ENCODE data around the gene DRAP1.
"Not testable (repeated sequence)": the region's sequence is repeated elsewhere in the genome, so short reads cannot be mapped to it uniquely, and the experiment has no call there.

Gene DRAP1

GRCh38 chr11:65886826-65887722 lies 32.2 kb upstream of the DRAP1 start:
- DNase-seq (ENCODE audit: low spot score) = no peak

DNA sequence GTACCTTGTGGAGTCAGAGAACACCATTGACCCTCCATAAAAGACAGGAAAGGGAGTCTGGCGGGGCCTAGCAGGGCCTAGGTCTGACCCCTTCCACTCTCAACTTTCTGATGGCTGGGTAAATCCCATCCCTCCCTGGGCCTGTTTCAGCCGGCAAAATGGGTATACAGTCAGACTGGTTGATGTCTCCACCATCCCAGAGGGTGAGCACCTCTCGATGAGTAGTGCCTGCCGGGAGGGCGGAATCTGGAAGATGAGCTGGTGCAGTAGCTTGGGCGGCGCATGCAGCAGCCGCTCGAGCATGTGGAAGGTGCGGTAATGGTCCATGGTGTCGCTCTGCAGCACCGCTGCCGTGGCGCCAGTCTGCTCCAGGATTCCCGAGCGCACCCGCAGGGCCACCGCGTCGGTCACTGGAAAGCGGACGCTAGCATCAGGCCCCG lies 31.5 kb upstream of the DRAP1 start:
- DNase-seq (ENCODE audit: low spot score) = no peak

DNA sequence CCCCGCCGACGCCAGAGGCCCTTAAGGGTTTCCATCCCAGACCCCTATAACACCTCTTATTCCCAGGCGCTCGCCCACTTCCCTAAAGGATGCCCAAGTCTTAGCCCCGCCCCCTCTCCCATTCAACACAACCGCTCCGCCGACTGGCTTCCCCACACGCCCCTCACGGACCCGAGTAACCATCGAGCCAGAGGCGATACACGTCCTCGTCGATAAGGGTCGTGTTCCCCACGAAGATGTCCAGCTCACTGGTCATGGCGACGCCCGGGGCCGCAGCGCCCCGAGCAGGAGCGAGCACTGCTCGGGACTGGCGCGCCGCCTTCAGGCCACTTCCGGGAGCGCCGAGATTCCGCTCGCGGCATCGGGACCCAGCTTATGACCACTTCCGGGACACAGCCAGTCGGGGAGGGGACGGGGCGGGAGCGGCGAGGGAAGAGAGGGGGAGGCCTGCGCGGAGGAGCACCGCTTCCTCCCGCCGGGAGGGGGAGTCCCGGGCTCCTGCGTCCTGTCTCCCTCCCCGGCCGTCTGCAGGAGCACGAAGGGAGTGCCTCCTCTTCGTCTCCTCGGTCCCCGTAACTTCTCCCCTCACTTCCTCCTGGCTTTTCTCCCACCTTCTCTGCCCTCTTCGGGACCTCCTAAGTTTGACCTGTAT lies 30.9 kb upstream of the DRAP1 start, which contains the start of gene FIBP:
Gene FIBP, minus strand, starts transcription at position 309 of the 652 bp plus-strand sequence. Its CDS starts 53 bp downstream, at position 256.
- peak; percentile 98 for DNase-seq (ENCODE audit: low spot score)

DNA sequence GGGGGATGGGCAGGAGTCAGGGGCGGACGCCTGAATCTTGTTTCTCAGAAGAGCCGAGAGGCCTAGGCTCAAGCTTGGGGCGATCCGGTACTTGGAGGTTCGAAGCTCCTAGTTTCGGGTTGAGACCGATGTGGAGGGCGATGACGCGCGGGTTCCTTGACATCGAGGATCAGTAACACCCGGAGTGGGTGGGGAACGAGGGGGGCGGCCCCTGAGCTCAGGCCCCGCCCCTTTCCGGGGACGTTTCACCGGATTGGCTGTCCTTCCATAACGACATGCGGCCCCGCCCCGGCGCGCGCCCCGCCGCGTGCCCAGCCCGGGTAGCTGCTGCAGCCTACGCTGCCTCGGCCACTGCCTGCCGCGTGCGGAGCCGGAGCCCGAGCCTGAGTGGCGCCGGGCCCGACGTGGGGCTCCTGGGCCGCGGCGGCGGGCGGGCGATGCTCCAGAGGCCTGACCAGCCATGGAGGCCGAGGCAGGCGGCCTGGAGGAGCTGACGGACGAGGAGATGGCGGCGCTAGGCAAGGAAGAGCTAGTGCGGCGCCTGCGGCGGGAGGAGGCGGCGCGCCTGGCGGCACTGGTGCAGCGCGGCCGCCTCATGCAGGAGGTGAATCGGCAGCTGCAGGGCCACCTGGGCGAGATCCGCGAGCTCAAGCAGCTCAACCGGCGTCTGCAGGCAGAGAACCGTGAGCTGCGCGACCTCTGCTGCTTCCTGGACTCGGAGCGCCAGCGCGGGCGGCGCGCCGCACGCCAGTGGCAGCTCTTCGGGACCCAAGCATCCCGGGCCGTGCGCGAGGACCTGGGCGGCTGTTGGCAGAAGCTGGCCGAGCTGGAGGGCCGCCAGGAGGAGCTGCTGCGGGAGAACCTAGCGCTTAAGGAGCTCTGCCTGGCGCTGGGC lies 28.7 kb upstream of the DRAP1 start, which contains the start of gene CCDC85B:
Gene CCDC85B, plus strand, starts transcription at position 350 of the 895 bp plus-strand sequence. Its CDS starts 111 bp downstream, at position 461.
- DNase-seq (ENCODE audit: low spot score) = peak; percentile 96

- no peak for DNase-seq (ENCODE audit: low spot score)
These were observed 27.7 kb upstream of the DRAP1 start for GRCh38 chr11:65891219-65892136.

GRCh38 chr11:65892137-65892540 lies 27.1 kb upstream of the DRAP1 start:
- DNase-seq (ENCODE audit: low spot score) = not testable (repeated sequence)

DNA sequence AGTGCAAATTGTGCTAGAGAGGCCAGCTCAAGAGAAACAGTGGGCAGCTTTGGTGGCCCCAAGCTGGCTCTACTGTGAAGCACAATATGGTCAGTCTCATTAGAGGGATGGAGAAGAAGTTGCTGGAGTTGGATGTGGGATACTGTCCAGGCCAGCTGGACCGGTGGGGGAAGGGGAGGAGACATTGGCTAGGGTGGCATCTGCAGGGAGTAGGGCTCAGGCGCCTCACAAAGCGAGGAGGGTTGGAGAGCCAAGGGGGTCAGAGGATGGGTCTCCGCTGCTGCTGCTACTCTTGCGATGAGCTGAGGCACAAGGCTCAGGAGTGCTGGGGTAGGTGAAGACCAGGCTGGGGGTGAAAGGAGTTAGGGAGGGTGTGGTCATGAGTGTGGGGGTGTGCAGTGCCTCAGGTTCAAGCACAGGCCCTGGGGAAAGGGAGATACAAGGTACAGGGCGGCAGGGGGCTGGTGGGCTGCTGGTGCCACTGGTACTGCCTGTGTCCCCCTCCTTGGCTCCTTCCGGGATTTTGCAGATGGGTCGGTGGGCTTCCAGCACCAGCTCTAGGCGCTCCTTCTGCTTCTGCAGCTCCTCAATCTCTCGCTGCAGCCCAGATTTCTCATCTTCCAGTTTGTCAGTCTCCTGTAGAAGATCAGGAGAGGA lies 26.4 kb upstream of the DRAP1 start:
- no peak for DNase-seq (ENCODE audit: low spot score)

- DNase-seq (ENCODE audit: low spot score) = no peak
These were observed 25.1 kb upstream of the DRAP1 start for GRCh38 chr11:65894034-65894591.

DNA sequence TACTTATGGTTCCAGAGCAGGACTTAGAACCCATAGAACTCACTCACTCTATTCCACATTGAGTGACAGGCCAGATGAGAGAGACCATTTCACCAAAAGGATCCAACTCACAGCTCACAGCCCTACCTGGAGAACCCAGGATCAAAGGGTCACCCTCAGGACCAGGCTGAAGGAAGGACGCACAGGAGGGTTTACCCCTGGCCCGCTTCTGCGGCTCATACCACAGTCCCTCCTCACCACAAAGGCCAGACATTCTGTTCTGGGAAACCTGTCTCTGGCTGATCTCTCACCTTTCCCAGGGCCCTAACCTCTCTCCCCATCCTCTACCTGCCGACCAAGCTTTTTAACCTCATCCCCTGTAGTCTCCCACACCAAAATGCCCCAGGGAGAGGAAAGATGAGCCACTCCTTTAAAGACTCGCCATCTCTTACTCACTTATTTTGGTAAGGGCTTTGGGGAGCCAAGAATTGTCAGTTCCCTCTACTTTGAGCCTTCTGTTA lies 23.7 kb upstream of the DRAP1 start:
- no peak for DNase-seq (ENCODE audit: low spot score)

GRCh38 chr11:65896034-65896999 lies 22.9 kb upstream of the DRAP1 start:
- DNase-seq (ENCODE audit: low spot score) = no peak

DNA sequence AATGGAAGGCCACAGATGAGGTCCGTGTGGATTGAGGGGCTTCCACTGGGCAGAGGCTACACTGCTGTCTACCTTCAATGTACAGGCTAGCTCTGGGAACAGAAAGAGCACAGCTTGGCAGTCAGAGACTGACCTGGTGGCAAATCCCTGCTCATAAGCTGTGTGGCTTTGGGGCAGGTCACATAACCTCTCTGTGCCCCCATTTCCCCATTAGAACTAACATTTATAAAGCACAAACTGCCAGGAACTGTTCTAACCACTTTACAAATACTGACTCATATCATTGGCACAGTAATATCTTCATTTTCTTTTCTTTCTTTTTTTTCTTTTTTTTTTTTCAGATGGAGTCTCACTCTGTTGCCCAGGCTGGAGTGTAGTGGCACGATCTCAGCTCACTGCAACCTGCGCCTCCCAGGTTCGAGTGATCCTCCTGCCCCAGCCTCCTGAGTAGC lies 22.2 kb upstream of the DRAP1 start:
- DNase-seq (ENCODE audit: low spot score) = no peak

DNA sequence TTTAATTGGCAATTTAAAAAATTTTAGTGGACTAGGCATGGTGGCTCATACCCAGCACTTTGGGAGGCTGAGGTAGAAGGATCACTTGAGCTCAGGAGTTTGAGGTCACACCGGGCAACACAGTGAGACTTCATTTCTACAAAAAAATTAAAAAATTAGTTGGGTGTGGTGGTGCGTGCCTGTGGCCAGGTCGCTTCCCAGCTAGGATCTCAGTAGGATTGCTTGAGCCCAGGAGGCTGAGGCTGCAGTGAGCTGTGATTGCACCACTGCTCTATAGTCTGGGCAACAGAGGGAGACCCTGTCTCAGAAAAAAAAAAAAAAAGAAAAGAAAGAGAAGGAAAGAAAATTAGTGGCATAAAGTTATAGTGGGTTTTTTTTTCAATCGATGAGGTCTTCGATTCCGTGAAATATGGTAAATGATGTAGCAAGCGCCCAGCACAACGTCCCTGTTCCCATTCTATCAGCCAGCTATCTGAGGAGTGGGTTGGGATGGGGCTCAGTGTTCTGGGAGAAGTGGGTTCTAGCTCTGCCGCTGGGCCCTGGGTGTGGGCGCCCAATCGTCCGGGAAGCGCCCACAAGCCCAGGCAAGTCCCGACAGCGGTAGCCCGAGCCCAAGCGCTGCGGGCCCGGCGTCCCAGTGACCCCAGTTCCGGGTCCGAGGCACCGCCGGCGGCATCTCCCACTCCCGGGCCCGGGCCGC lies 20.4 kb upstream of the DRAP1 start:
- DNase-seq (ENCODE audit: low spot score) = no peak

- DNase-seq (ENCODE audit: low spot score) = peak; percentile 88
These were observed 19.7 kb upstream of the DRAP1 start for GRCh38 chr11:65899356-65900124.

DNA sequence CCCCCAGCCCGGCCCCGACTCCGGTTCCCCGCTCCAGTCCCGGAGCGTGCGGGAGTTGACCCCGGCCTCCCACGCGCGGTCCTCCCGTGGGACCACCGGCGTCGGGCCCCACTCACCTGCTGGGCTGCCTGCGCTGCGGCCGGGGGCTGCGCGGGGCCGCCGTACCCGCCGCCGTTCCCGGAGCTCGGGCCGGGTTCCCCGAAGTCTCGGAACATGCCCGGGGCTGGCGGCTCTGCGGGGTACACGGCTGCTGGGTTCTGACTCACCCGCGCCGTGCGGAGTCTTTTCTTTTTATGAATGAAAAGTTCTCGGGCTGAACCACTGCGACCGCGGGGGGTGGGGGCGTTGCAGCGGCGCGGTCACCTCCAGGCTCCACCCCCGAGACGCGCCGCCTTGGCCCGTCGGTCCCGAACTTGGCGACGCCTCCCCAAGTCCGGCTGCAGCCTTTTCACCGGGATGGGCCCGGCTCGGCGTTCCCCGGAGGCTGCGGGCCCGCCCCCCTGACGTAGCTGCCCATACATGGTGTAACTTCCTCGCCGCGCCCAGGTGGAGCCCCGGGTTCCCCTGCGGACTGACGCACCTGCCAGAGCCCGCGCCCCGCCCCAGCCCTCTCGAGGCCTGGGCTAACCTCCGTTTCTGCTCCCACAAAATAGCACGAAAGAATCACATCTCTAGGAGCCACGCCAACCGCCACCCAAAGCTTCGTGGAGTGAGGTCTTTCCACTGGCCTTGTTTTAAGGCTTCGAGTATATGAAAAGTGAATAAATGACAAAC lies 18.9 kb upstream of the DRAP1 start, which contains the start of gene FOSL1:
Gene FOSL1, minus strand, starts transcription at position 264 of the 774 bp plus-strand sequence. Its CDS starts 49 bp downstream, at position 215.
- DNase-seq (ENCODE audit: low spot score) = peak; percentile 93

DNA sequence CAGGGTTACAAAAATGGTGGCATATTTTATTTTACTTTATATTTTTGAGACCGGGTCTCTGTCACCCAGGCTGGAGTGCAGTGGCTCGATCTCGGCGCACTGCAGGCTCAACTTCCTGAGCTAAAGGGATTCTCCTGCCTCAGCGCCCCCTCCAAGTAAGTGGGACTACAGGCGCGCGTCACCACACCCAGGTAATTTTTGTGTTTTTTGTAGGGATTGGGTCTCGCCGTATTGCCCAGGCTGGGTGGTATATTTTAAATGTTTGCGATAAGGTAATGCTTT lies 18.4 kb upstream of the DRAP1 start:
- DNase-seq (ENCODE audit: low spot score) = no peak

- peak; percentile 88 for DNase-seq (ENCODE audit: low spot score)
These were observed 16.2 kb upstream of the DRAP1 start for GRCh38 chr11:65903068-65903481.

Measured in hepatic stellate cell (primary cell).